K562 (cell line): Measurements from ENCODE around the gene ZNF439. TPM values are rescaled to one million over a fixed set of nuclear protein-coding genes. Genes with fewer than 3 reads are reported as not detected.
A peak's percentile ranks its signal among the peaks of the same experiment; 100 is the strongest.
"Not testable (repeated sequence)": the region's sequence is repeated elsewhere in the genome, so short reads cannot be mapped to it uniquely, and the experiment has no call there.

Experiments
- ATAC-seq: fragments of 200-7000 bp; cut with Tn5 transposase; 3 replicates; pipeline ENCODE4 v1.9.1; 2020; ENCODE audit warnings: moderate library complexity
- BruUV-seq: library from RNA; stranded (reverse); fragments of 400-500 nt; replicated peaks from 2 replicates; lab custom pipeline; 2021; lab: Mats Ljungman, UMichigan
- CTCF ChIA-PET: fragments of 300-600 bp; formaldehyde crosslinking; extraction: SDS; loops from one replicate; lab custom pipeline; 2021; ENCODE audit warnings: low intra/inter-chr PET ratio; lab: Yijun Ruan, JAX
- POLR2A ChIA-PET: fragments of 300-600, 350-650 bp; sonication (Branson Sonifier 250); formaldehyde crosslinking; extraction: SDS; loops from one replicate; lab custom pipeline; 2021; ENCODE audit warnings: antibody characterized with exemption, inconsistent platforms; lab: Yijun Ruan, JAX
- DNase-seq, 4 experiments: peaks; one replicate each; pipeline versions ENCODE4 v3.0.0 to v3.0.0-alpha.2; 2011 to 2018; ENCODE audit warnings: low spot score in 3 of 4, mixed read lengths in 3 of 4; ENCODE audit errors: extremely low read depth in 1 of 4
- FAIRE-seq: peaks from 2 replicates; lab custom pipeline; 2011; peaks lifted over from hg19 to GRCh38; lab: Jason Lieb, UNC
- H2AFZ ChIP-seq: 2 replicates; pipeline ENCODE4 v1.6.0; 2011; ENCODE audit warnings: low read depth, low read length, control low read depth, inconsistent platforms
- H3K27ac ChIP-seq: fragments of 200-600 bp; 3 replicates; pipeline ENCODE4 v1.8.0; 2011; ENCODE audit warnings: low read depth, mild to moderate bottlenecking, control low read depth, inconsistent platforms, low read length, moderate library complexity, mixed read lengths; ENCODE audit errors: extremely low read depth
- H3K27me3 ChIP-seq, 2 experiments: fragments of 300-600 bp in 1 of 2; 2 replicates in 1 of 2; 3 replicates in 1 of 2; pipeline versions ENCODE4 v1.6.0 to v1.8.0; 2011; ENCODE audit warnings: inconsistent platforms in 2 of 2, low read length in 2 of 2, mild to moderate bottlenecking in 1 of 2, mixed read lengths in 1 of 2, moderate library complexity in 1 of 2; ENCODE audit not compliant: control insufficient read depth in 2 of 2, insufficient read depth in 2 of 2
- H3K36me3 ChIP-seq: fragments of 300-600 bp; 3 replicates; pipeline ENCODE4 v1.8.0; 2011; ENCODE audit warnings: mild to moderate bottlenecking, low read length, inconsistent platforms; ENCODE audit not compliant: control insufficient read depth, insufficient read depth
- H3K4me1 ChIP-seq, 2 experiments: fragments of 200-600 bp in 1 of 2; replicated peaks in 1 of 2; 2 replicates in 1 of 2; 3 replicates in 1 of 2; pipeline versions ENCODE4 v1.5.1 to v1.8.0; 2011; ENCODE audit warnings: inconsistent platforms in 2 of 2, low read length in 2 of 2, mild to moderate bottlenecking in 1 of 2, mixed read lengths in 1 of 2, moderate library complexity in 1 of 2; ENCODE audit not compliant: control insufficient read depth in 2 of 2, insufficient read depth in 2 of 2
- H3K4me2 ChIP-seq: 2 replicates; pipeline ENCODE4 v1.6.1; 2011; ENCODE audit warnings: low read length, control low read depth, inconsistent platforms, mixed read lengths; ENCODE audit not compliant: insufficient read depth
- H3K4me3 ChIP-seq: fragments of 200-600 bp; sonication (generic), shearing (Covaris generic); 2 replicates; pipeline ENCODE4 v1.5.1; 2016; ENCODE audit warnings: control low read depth, inconsistent platforms
- H3K79me2 ChIP-seq: fragments of 200-600 bp; 3 replicates; pipeline ENCODE4 v1.8.0; 2011; ENCODE audit warnings: low read length, inconsistent platforms; ENCODE audit not compliant: control insufficient read depth, insufficient read depth
- H3K9ac ChIP-seq, 2 experiments: 2 replicates each; pipeline versions ENCODE4 v1.6.0 to v1.6.1; 2011; ENCODE audit warnings: low read depth in 2 of 2, low read length in 2 of 2, control low read depth in 1 of 2, inconsistent platforms in 1 of 2, mild to moderate bottlenecking in 1 of 2, mixed read lengths in 1 of 2; ENCODE audit not compliant: insufficient read depth in 1 of 2
- H3K9me1 ChIP-seq: one replicate; pipeline ENCODE4 v1.6.0; 2011; ENCODE audit warnings: inconsistent platforms, mild to moderate bottlenecking, low read length, moderate library complexity; ENCODE audit not compliant: control insufficient read depth, insufficient read depth
- H3K9me3 ChIP-seq: replicated peaks from 2 replicates; pipeline ENCODE4 v1.5.1; 2011; ENCODE audit warnings: low read depth, low read length, inconsistent platforms; ENCODE audit not compliant: control insufficient read depth, insufficient read depth
- H4K20me1 ChIP-seq: replicated peaks from 2 replicates; pipeline ENCODE4 v1.6.1; 2011; ENCODE audit warnings: low read length, inconsistent platforms, mixed read lengths; ENCODE audit not compliant: control insufficient read depth, insufficient read depth
- CEBPG ChIP-seq, 3 experiments: fragments of 200-800 bp in 1 of 3; sonication (Bioruptor generic) in 1 of 3; sonication (generic) in 1 of 3; formaldehyde crosslinking in 1 of 3; IDR thresholded peaks in 2 of 3; conservative IDR thresholded peaks in 1 of 3; 2 replicates each; pipeline versions ENCODE4 v1.6.1 to v1.8.0; 2016 to 2022; ENCODE audit warnings: missing compliant biosample characterization in 2 of 3, missing genetic modification characterization in 2 of 3, mild to moderate bottlenecking in 1 of 3, missing genetic modification reagents in 1 of 3
- CTCF ChIP-seq, 3 experiments: IDR thresholded peaks in 2 of 3; conservative IDR thresholded peaks in 1 of 3; 2 replicates each; pipeline ENCODE4 v1.5.1; 2011 to 2012; ENCODE audit warnings: low read length in 3 of 3, mild to moderate bottlenecking in 3 of 3, control low read depth in 2 of 3, improper control_type of control experiment in 1 of 3, inconsistent platforms in 1 of 3, low read depth in 1 of 3, mixed read lengths in 1 of 3, moderate library complexity in 1 of 3; ENCODE audit not compliant: insufficient read depth in 2 of 3
- HMGN3 ChIP-seq: IDR thresholded peaks from 2 replicates; pipeline ENCODE4 v1.6.1; 2011; ENCODE audit warnings: borderline replicate concordance, low read depth, mild to moderate bottlenecking, mixed read lengths, low read length; ENCODE audit not compliant: insufficient read length; ENCODE audit errors: extremely low read depth
- HOXB6 ChIP-seq: fragments of 250-450 bp; sonication (Bioruptor Pico); IDR thresholded peaks from 2 replicates; pipeline ENCODE4 v1.5.1; 2022; ENCODE audit warnings: mild to moderate bottlenecking, borderline replicate concordance
- RAD21 ChIP-seq, 2 experiments: fragments of 250-450 bp in 1 of 2; fragments of 450-650 bp in 1 of 2; sonication (Bioruptor Pico) in 1 of 2; formaldehyde crosslinking in 1 of 2; IDR thresholded peaks in 1 of 2; conservative IDR thresholded peaks in 1 of 2; 2 replicates each; pipeline versions ENCODE4 v1.4.0 to v1.8.0; 2020 to 2022; ENCODE audit warnings: mild to moderate bottlenecking in 2 of 2, moderate library complexity in 1 of 2
- WGBS: fragments of 100-300 bp; shearing (Covaris generic); methylation state at CpG from one replicate; pipeline ENCODE4 v1.1.6; 2016; ENCODE audit warnings: low coverage, mixed read lengths; ENCODE audit not compliant: insufficient coverage; ENCODE audit errors: missing lambda C conversion rate; 5-methylcytosine and 5-hydroxymethylcytosine counted together
- in situ Hi-C: fragments of 300-500 bp; cut with MboI; formaldehyde crosslinking; loops from 4 replicates; pipeline ENCODE4 v1.15.0; 2018; ENCODE audit warnings: inconsistent platforms, mixed read lengths
- intact Hi-C: fragments of 100-400 bp; cut with micrococcal nuclease; formaldehyde crosslinking; loops from 2 replicates; pipeline ENCODE4 v1.14.2; 2022
- polyA plus RNA-seq, 8 experiments: library from polyadenylated mRNA; depleted of rRNA in 4 of 8; stranded (reverse) in 5 of 8; unstranded in 3 of 8; fragments of >200 nt; fragmentation: Nextera tagmentation in 2 of 8; fragmentation: Illumina TruSeq in 1 of 8; extraction: Ambion mirVana in 2 of 8; extraction: Trizol in 1 of 8; gene quantifications; 2 replicates each; pipeline versions ENCODE4 v1.2.1 to v1.2.3, GENCODE V29; 2011 to 2014; ENCODE audit warnings: inconsistent platforms in 1 of 8, missing spikeins in 1 of 8
- total RNA-seq, 7 experiments: library from RNA; depleted of rRNA in 6 of 7; stranded (reverse); fragments of >200 nt in 6 of 7; fragmentation: Illumina TruSeq in 2 of 7; extraction: Trizol in 2 of 7; gene quantifications; 2 replicates each; pipeline versions ENCODE4 v1.2.1 to v1.2.3, GENCODE V29; 2011 to 2021; ENCODE audit warnings: low replicate concordance in 1 of 7

The ZNF439 gene
- total and polyA plus RNA-seq, 9 of the 15 experiments (the other 6 are each of a cell fraction or from before 2014, with no cell fraction given), result 0.04 to 0.18 (median 0.10) TPM; not detected in 3

GRCh38 chr19:11873762-11874161 lies 25.2 kb downstream of the ZNF439 start:
- no peak for DNase-seq
- Histone ChIP-seq H3K9me1 (no peaks in the 10 kb centered on the region), H3K9ac (no peak overlapping the region), H3K4me2 (no peak overlapping the region), H3K79me2 (no peaks in the 10 kb centered on the region), H3K4me1 (no peaks in the 10 kb centered on the region), H3K36me3 (no peaks in the 10 kb centered on the region), H2AFZ (no peak overlapping the region), H3K27ac (no peak overlapping the region), H3K4me3 (no peak overlapping the region), H4K20me1 (no peaks in the 10 kb centered on the region), H3K9me3 (peaks cover 2% of the 10 kb centered on the region), H3K27me3 (peaks cover 2 to 6% of the 10 kb centered on the region in 2 experiments; a peak in 3 of 5 replicates)
- TF ChIP-seq HOXB6 (CRISPR knock-in tag) (no peak), HMGN3 (no peak), CEBPG (CRISPR knock-in tag; IDR thresholded peaks at IDR 0.05) (no peak), CEBPG (tag; conservative IDR thresholded peaks at IDR 0.05 in 1 of 2, IDR thresholded peaks at IDR 0.05 in 1 of 2) (no peak)
- no TSS peak for BruUV-seq
- in situ Hi-C loops, result no loop called here
- ATAC-seq, result no peak
- CTCF ChIA-PET, result no interaction called here
- intact Hi-C loops, result no loop called here
- FAIRE-seq, result no peak
- POLR2A ChIA-PET, result no interaction called here
- 0% methylated on average over 1 of the region's 1 CpG for WGBS

- peak; percentile 87 for ATAC-seq
- not testable (repeated sequence) for H3K79me2 ChIP-seq, H3K27ac ChIP-seq, BruUV-seq, H2AFZ ChIP-seq, H3K27me3 ChIP-seq, H3K9me1 ChIP-seq, H3K36me3 ChIP-seq, H3K9me3 ChIP-seq, H4K20me1 ChIP-seq, H3K4me2 ChIP-seq, H3K4me1 ChIP-seq, H3K9ac ChIP-seq, H3K4me3 ChIP-seq
- ChIA-PET POLR2A (interaction anchor here (0.7 kb wide), 1 partner anchor 61 kb away, joined by 3 read pairs; no protein-coding TSS in a partner anchor), CTCF (interaction anchor here (0.9 kb wide), 1 partner anchor 109 kb away, joined by 3 read pairs; no protein-coding TSS in a partner anchor)
- TF ChIP-seq CTCF (IDR thresholded peaks at IDR 0.05 in 2 of 3, conservative IDR thresholded peaks at IDR 0.05 in 1 of 3; ENCODE audit: insufficient read depth in 2 of 3, low read depth in 1 of 3, low read length in 3 of 3), result peak; percentile 24 to 57 (median 34); a peak in 5 of 6 replicates
- TF ChIP-seq RAD21 (CRISPR knock-in tag; conservative IDR thresholded peaks at IDR 0.05 in 1 of 2, IDR thresholded peaks at IDR 0.05 in 1 of 2), result peak in 1 of 2 experiments; percentile 55; a peak in 2 of 4 replicates
- in situ Hi-C loops, result loop anchor here (5.0 kb wide), 1 partner anchor 263 kb away; the partner anchor contains the start of gene ZNF20
- peak; percentile 9 to 46 (median 15) for DNase-seq
- intact Hi-C loops, result loop anchor here (2.0 kb wide), 3 partner anchors 109 to 221 kb away; no protein-coding TSS in a partner anchor
- WGBS, result 29% methylated on average over 16 of the region's 16 CpGs
- FAIRE-seq, result peak; percentile 88
Measured at GRCh38 chr19:11879687-11880266, 31.3 kb downstream of the ZNF439 start.
